OCI-LY3 (cell line): Measurements from ENCODE around the gene IGFLR1.

ENCODE experiments used
- H2AFZ ChIP-seq: fragments of 200-600, 300-600 bp; shearing (Covaris generic); 2 replicates; pipeline ENCODE4 v1.6.0; 2014; ENCODE audit warnings: antibody characterized with exemption, low read depth, low read length
- H3K27ac ChIP-seq: fragments of 200-600, 300-600 bp; sonication (generic); 2 replicates; pipeline ENCODE4 v1.5.1; 2014; ENCODE audit warnings: mild to moderate bottlenecking, low read length, moderate library complexity, mixed read lengths
- H3K27me3 ChIP-seq: fragments of 200-600, 300-600 bp; sonication (generic); 2 replicates; pipeline ENCODE4 v1.6.1; 2014; ENCODE audit warnings: low read depth, low read length, mixed read lengths
- H3K36me3 ChIP-seq: fragments of 200-600, 300-600 bp; sonication (generic); replicated peaks from 2 replicates; pipeline ENCODE3; 2014; ENCODE audit warnings: low read depth, low read length, mixed read lengths
- H3K4me1 ChIP-seq: fragments of 300-600, 200-600 bp; sonication (generic); 2 replicates; pipeline ENCODE4 v1.6.1; 2014; ENCODE audit warnings: low read length, mixed read lengths
- H3K4me2 ChIP-seq: fragments of 200-600, 300-600 bp; sonication (generic); 2 replicates; pipeline ENCODE4 v1.6.1; 2014; ENCODE audit warnings: low read length, mixed read lengths
- H3K4me3 ChIP-seq: fragments of 300-600, 200-600 bp; sonication (generic); 2 replicates; pipeline ENCODE4 v1.5.1; 2014; ENCODE audit warnings: antibody characterized with exemption, mild to moderate bottlenecking, low read length, moderate library complexity
- H3K79me2 ChIP-seq: fragments of 300-600, 200-600 bp; shearing (Covaris generic); 2 replicates; pipeline ENCODE4 v1.6.1; 2014; ENCODE audit warnings: mild to moderate bottlenecking, low read length, mixed read lengths
- H3K9ac ChIP-seq: fragments of 300-600, 200-600 bp; shearing (Covaris generic); 2 replicates; pipeline ENCODE4 v1.6.0; 2014; ENCODE audit warnings: mild to moderate bottlenecking, low read length, moderate library complexity
- H3K9me3 ChIP-seq: fragments of 200-600, 300-600 bp; shearing (Covaris generic); 2 replicates; pipeline ENCODE4 v1.6.1; 2014; ENCODE audit warnings: low read length, mixed read lengths; ENCODE audit not compliant: insufficient read depth
- H4K20me1 ChIP-seq: fragments of 200-600, 300-600 bp; sonication (generic); 2 replicates; pipeline ENCODE4 v1.6.1; 2016; ENCODE audit warnings: low read length, mixed read lengths; ENCODE audit not compliant: insufficient read depth
- CTCF ChIP-seq: fragments of 200-600, 300-600 bp; sonication (generic); IDR thresholded peaks from 2 replicates; pipeline ENCODE4 v1.5.1; 2014; ENCODE audit warnings: antibody characterized with exemption, low read length, low read depth
- EZH2phosphoT487 ChIP-seq: fragments of 200-600 bp; shearing (Covaris generic); IDR thresholded peaks from 2 replicates; pipeline ENCODE4 v1.6.1; 2018; ENCODE audit warnings: antibody characterized with exemption, mixed run types, low read depth

IGFLR1 gene

GRCh38 chr19:35746531-35746930 is 4.3 kb upstream of the IGFLR1 start:
- Histone ChIP-seq H3K27me3 (no peaks in the 10 kb centered on the region), H3K9me3 (no peaks in the 10 kb centered on the region), H3K36me3 (no peaks in the 10 kb centered on the region), H3K9ac (peak overlapping the region; percentile 89; the same call in 1 of the 2 replicates), H4K20me1 (no peaks in the 10 kb centered on the region), H3K4me1 (peaks cover 39% of the 10 kb centered on the region), H3K27ac (no peak overlapping the region), H3K4me3 (peak overlapping the region; percentile 89), H3K4me2 (peak overlapping the region; percentile 97), H3K79me2 (peaks cover 14% of the 10 kb centered on the region), H2AFZ (no peak overlapping the region)
- TF ChIP-seq CTCF: no peak
- no peak for TF ChIP-seq EZH2phosphoT487

DNA sequence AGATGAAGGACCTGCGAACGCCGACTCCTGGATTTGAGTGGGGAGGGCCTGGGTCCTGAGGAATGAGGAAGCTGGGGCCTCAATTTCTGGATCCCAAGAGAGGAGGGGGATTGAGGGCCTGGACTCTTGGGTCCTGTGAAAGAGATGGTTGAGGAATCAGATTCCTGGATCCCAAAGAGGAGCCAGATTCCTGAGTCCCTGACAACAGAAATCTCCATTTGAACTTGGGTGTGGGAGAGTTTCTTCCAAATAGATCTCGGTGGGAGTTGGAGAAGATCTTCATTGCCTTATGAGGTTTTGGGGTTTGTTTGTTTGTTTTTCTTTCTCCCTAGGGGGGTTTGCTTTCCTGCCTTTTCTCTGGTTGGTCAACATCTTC is 3.8 kb upstream of the IGFLR1 start:
- Histone ChIP-seq H3K9ac (peak overlapping the region; percentile 89), H3K4me1 (peaks cover 41% of the 10 kb centered on the region), H3K36me3 (no peaks in the 10 kb centered on the region), H2AFZ (no peak overlapping the region), H4K20me1 (no peaks in the 10 kb centered on the region), H3K79me2 (peaks cover 15% of the 10 kb centered on the region), H3K9me3 (no peaks in the 10 kb centered on the region), H3K4me3 (peak overlapping the region; percentile 89), H3K4me2 (peak overlapping the region; percentile 97), H3K27me3 (no peaks in the 10 kb centered on the region), H3K27ac (peak overlapping the region; percentile 52)
- no peak for TF ChIP-seq CTCF
- TF ChIP-seq EZH2phosphoT487: no peak

DNA sequence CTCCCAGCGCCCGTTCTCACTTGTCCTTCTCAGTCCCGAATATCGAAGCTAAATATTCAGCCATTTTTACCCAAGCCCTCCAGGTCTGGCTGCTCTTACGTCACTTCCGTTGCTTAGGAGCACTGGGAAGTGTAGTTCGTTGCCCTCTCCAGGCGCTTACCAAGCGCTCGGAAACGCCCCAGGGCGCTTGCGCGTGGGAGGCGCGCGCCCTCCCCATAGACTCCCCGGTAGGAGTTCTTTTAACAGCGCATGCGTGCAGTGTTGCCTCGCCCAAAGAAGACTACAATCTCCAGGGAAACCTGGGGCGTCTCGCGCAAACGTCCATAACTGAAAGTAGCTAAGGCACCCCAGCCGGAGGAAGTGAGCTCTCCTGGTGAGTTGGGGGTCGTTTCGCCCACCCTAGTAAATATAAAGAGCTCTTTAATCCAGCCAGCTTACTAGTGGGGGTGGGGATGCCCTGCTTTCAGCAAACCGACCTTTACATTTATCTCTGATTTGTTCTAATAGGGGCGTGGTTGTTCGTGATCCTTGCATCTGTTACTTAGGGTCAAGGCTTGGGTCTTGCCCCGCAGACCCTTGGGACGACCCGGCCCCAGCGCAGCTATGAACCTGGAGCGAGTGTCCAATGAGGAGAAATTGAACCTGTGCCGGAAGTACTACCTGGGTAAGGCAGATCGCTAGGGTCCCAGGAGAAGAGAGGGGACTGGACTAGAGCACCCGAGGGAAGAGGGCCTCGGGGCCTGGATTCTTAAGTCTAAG is 3.3 kb upstream of the IGFLR1 start, which contains the start of the genes PSENEN and U2AF1L4:
Gene PSENEN (plus strand): TSS at position 324 of the 759 bp plus-strand sequence. CDS start 280 bp downstream, at position 604.
Gene U2AF1L4 (minus strand): TSS at position 91 of the 759 bp plus-strand sequence. CDS start 27 bp downstream, at position 64.
- H3K4me2 ChIP-seq: peak within 1 kb of the TSS; percentile 97
- TF ChIP-seq EZH2phosphoT487 (no peak), CTCF (no peak)
- peak within 1 kb of the TSS; percentile 22; the same call in 1 of the 2 replicates for H2AFZ ChIP-seq
- H3K36me3 ChIP-seq: no peaks in the 10 kb centered on the region
- no peaks in the 10 kb centered on the region for H4K20me1 ChIP-seq
- no peaks in the 10 kb centered on the region for H3K27me3 ChIP-seq
- H3K27ac ChIP-seq: peak within 1 kb of the TSS; percentile 89
- H3K79me2 ChIP-seq: peaks cover 15% of the 10 kb centered on the region
- peak within 1 kb of the TSS; percentile 95 for H3K9ac ChIP-seq
- peak within 1 kb of the TSS; percentile 89 for H3K4me3 ChIP-seq
- H3K9me3 ChIP-seq: no peaks in the 10 kb centered on the region
- H3K4me1 ChIP-seq: peaks cover 41% of the 10 kb centered on the region

DNA sequence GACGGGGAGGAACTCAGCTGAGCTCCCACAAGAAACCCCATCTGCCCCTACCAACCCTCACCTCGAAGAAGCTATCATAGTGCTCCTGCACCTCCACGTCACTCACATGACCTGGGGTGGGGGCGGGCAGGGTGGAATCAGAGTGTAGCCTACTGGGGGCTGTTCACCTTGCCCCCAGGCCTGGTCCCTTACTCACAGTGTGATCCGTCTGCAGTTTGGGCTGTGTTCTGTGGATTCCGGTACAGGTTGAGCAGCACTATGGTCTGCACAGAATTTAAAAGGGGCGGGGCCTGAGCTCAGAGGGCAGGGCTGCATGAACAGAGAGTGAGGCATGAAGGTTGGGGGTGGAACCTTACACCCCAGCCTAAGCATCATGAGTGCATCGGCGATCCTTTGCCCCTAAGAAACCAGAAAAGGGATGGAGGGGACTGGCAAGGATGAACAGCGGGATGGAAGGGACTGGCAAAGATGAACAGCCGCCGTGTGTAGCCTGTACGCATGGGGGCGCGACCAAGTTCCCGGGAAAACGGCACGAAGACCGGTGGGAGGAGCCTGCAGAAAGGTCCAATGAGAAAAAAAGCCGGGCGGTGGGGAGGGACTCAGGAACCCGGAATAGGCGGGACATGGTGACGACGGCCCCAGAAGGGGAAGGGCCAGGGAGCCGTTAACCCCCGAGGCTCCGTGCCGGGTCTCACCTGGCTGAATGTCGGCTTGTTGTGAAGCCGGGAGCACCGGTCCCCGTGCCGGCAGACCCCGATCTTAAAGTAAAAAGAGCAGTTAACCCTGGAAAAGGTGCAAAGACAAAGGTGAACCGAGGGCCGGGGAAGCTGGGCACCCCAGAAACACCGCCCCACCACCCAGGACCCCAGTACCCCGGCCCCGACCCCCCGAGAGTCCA is 2.4 kb upstream of the IGFLR1 start:
- Histone ChIP-seq H3K27me3 (no peaks in the 10 kb centered on the region), H3K4me3 (peak overlapping the region; percentile 89), H3K9me3 (no peaks in the 10 kb centered on the region), H3K4me1 (peaks cover 46% of the 10 kb centered on the region), H2AFZ (0 out of 2 replicates have a peak overlapping the region, but pooled peaks have one; percentile 16), H3K79me2 (peaks cover 15% of the 10 kb centered on the region), H3K36me3 (no peaks in the 10 kb centered on the region), H3K27ac (peak overlapping the region; percentile 89), H3K4me2 (peak overlapping the region; percentile 80), H3K9ac (peak overlapping the region; percentile 95), H4K20me1 (0 out of 2 replicates have a peak, but pooled peaks cover 4% of the 10 kb centered on the region)
- TF ChIP-seq EZH2phosphoT487: no peak
- TF ChIP-seq CTCF: peak; percentile 42
